Nephron (organoid): ENCODE results near the gene MFSD11.
"Not testable (repeated sequence)": the region's sequence is repeated elsewhere in the genome, so short reads cannot be mapped to it uniquely, and the experiment has no call there.

Experiments
- H3K27ac Mint-ChIP-seq, 3 experiments: 2 replicates each; pipeline ENCODE4 v1.8.0; 2020; ENCODE audit warnings: mixed read lengths in 3 of 3, mild to moderate bottlenecking in 2 of 3, moderate library complexity in 1 of 3
- H3K27me3 Mint-ChIP-seq: 2 replicates; pipeline ENCODE4 v1.8.0; 2021; ENCODE audit warnings: low read depth, mild to moderate bottlenecking, moderate library complexity, mixed read lengths
- H3K36me3 Mint-ChIP-seq: 2 replicates; pipeline ENCODE4 v1.8.0; 2020; ENCODE audit warnings: low read depth, mixed read lengths
- H3K4me1 Mint-ChIP-seq: 2 replicates; pipeline ENCODE4 v1.8.0; 2020; ENCODE audit warnings: mixed read lengths
- H3K4me3 Mint-ChIP-seq, 3 experiments: 2 replicates each; pipeline ENCODE4 v1.8.0; 2020; ENCODE audit warnings: mild to moderate bottlenecking in 3 of 3, mixed read lengths in 3 of 3, moderate library complexity in 2 of 3
- H3K9me3 Mint-ChIP-seq: 2 replicates; pipeline ENCODE4 v1.8.0; 2020; ENCODE audit warnings: mixed read lengths
- CTCF ChIP-seq, 3 experiments: fragments of 200-600 bp; sonication (generic); IDR thresholded peaks; one replicate each; pipeline ENCODE4 v1.5.0; 2021; ENCODE audit warnings: antibody characterized with exemption in 3 of 3; ENCODE audit not compliant: unreplicated experiment in 3 of 3

The MFSD11 gene

GRCh38 chr17:76775021-76775600, 37.2 kb downstream of the MFSD11 start:
- H3K4me3 Mint-ChIP-seq, result no peak overlapping the region
- TF ChIP-seq CTCF (IDR thresholded peaks at IDR 0.05; ENCODE audit: unreplicated experiment in 3 of 3), result no peak
- no peaks in the 10 kb centered on the region for H3K27me3 Mint-ChIP-seq
- H3K36me3 Mint-ChIP-seq, result peaks cover 63% of the 10 kb centered on the region
- H3K4me1 Mint-ChIP-seq, result no peaks in the 10 kb centered on the region
- H3K9me3 Mint-ChIP-seq, result no peaks in the 10 kb centered on the region
- no peak overlapping the region for H3K27ac Mint-ChIP-seq

DNA sequence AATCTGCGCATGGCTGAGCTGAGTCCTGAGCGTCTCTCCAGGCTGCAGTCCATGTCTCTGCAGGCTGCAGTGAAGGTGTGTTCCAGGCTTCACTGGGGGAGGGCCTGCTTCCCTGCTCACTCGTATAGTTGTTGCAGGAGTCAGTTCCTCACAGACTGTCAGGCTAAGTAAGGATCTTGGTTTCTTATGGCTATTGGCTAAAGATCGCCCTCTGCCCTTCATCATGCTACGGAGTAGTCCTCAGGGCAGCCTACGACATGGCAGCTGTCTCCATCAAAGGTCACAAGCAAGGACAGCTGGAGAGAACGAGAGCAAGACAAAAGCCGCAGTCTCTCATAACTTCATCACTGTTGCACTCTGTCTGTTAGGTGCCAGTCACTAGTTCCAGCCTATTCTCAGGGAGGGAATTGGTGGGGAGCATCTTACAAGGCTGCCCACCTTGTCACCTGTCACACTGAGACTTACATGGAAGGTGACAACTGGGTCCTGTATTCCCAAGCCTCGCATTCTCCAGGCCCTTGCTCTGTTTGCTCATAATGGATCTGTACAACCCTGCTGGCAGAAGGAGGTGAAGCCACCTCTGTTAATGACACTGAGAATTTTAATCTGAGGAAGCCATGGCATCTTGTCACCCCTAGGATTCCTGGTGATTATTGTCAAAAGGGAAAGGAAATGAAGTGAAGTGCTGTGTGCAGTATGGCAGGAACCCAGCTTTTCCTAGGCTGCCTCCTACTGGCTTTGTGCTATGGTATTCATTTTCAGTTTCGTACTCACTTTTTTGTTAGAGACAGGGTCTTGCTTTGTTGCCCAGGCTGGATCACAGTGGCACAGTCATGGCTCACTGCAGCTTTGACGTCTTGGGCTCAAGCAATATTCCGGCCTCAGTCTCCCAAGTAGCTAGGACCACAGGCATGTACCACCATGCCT, 43.4 kb downstream of the MFSD11 start:
- no peaks in the 10 kb centered on the region for H3K27me3 Mint-ChIP-seq
- no peaks in the 10 kb centered on the region for H3K4me1 Mint-ChIP-seq
- TF ChIP-seq CTCF (IDR thresholded peaks at IDR 0.05; ENCODE audit: unreplicated experiment in 3 of 3), result no peak
- peaks cover 34% of the 10 kb centered on the region for H3K36me3 Mint-ChIP-seq
- H3K27ac Mint-ChIP-seq, result no peak overlapping the region
- no peaks in the 10 kb centered on the region for H3K9me3 Mint-ChIP-seq
- no peak overlapping the region for H3K4me3 Mint-ChIP-seq

- no peaks in the 10 kb centered on the region for H3K9me3 Mint-ChIP-seq
- no peak overlapping the region for H3K27ac Mint-ChIP-seq
- H3K36me3 Mint-ChIP-seq, result peaks cover 25% of the 10 kb centered on the region
- TF ChIP-seq CTCF (IDR thresholded peaks at IDR 0.05; ENCODE audit: unreplicated experiment in 3 of 3), result no peak
- no peaks in the 10 kb centered on the region for H3K4me1 Mint-ChIP-seq
- H3K27me3 Mint-ChIP-seq, result no peaks in the 10 kb centered on the region
- H3K4me3 Mint-ChIP-seq, result no peak overlapping the region
Observed at GRCh38 chr17:76783146-76783545, 45.2 kb downstream of the MFSD11 start.

- Mint-ChIP-seq H3K9me3 (no peaks in the 10 kb centered on the region), H3K4me1 (no peaks in the 10 kb centered on the region), H3K36me3 (peaks cover 22% of the 10 kb centered on the region), H3K4me3 (no peak overlapping the region), H3K27me3 (no peaks in the 10 kb centered on the region), H3K27ac (no peak overlapping the region)
- no peak for TF ChIP-seq CTCF (IDR thresholded peaks at IDR 0.05; ENCODE audit: unreplicated experiment in 3 of 3)
Observed at GRCh38 chr17:76784926-76785325, 47.0 kb downstream of the MFSD11 start.

DNA sequence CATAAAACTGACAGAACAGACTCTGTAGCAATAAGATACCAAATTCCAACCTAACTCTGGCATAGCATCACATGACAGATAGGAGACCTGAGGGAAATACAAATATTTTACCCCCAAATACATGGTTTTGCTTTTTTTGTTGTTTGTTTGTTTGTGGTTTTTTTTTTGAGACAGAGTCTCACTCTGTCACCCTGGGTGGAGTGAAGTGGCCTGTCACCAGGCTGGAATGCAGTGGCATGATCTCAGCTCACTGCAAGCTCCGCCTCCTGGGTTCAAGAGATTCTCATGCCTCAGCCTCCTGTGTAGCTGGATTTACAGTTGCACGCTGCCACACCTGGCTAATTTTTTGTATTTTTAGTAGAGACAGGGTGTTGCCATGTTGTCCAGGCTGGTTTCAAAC, 49.9 kb downstream of the MFSD11 start:
- not testable (repeated sequence) for H3K4me3 Mint-ChIP-seq, H3K9me3 Mint-ChIP-seq, H3K27ac Mint-ChIP-seq, H3K27me3 Mint-ChIP-seq
- H3K36me3 Mint-ChIP-seq, result peaks cover 18% of the 10 kb centered on the region
- H3K4me1 Mint-ChIP-seq, result peaks cover 11% of the 10 kb centered on the region

GRCh38 chr17:76789235-76789788, 51.4 kb downstream of the MFSD11 start:
- no peak for TF ChIP-seq CTCF (IDR thresholded peaks at IDR 0.05; ENCODE audit: unreplicated experiment in 3 of 3)
- Mint-ChIP-seq H3K27me3 (no peaks in the 10 kb centered on the region), H3K27ac (peak overlapping the region in 1 of 3 experiments; percentile 46), H3K9me3 (no peaks in the 10 kb centered on the region), H3K4me1 (peaks cover 11% of the 10 kb centered on the region), H3K36me3 (peaks cover 13% of the 10 kb centered on the region), H3K4me3 (no peak overlapping the region)
